GM12801 (cell line): ENCODE results near the gene SAXO1.

Experiments
- TF ChIP-seq, protein P1 (sequence below): IDR thresholded peaks from one replicate; pipeline ENCODE4 v1.5.1; 2011; ENCODE audit warnings: control low read depth; ENCODE audit not compliant: insufficient read length; ENCODE audit errors: extremely low read depth

SAXO1 gene

DNA sequence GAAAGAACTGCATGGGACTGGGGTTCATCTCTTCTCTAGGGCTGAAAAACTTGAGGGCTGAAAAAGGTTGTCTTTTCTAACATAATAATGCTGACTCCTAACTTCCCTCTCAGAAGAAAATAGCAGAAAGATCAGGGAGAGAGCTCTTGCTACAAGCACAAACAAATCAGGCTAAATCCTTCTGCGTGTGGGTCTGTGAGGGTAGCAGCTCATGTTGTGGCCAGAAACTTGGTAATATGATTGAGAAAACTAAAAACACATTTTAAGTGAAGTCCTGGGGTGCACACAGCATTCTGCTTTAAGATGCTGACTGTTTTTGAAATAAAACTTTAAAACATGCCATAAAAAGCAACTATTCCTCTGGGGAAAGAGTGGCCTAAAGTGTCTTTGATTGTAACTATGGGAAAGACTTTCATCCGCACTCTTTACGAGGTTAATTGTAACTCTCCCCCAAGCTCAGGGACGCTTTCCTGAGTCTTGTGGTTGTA is 56.7 kb downstream of the SAXO1 start:
- TF ChIP-seq, protein P1, sequence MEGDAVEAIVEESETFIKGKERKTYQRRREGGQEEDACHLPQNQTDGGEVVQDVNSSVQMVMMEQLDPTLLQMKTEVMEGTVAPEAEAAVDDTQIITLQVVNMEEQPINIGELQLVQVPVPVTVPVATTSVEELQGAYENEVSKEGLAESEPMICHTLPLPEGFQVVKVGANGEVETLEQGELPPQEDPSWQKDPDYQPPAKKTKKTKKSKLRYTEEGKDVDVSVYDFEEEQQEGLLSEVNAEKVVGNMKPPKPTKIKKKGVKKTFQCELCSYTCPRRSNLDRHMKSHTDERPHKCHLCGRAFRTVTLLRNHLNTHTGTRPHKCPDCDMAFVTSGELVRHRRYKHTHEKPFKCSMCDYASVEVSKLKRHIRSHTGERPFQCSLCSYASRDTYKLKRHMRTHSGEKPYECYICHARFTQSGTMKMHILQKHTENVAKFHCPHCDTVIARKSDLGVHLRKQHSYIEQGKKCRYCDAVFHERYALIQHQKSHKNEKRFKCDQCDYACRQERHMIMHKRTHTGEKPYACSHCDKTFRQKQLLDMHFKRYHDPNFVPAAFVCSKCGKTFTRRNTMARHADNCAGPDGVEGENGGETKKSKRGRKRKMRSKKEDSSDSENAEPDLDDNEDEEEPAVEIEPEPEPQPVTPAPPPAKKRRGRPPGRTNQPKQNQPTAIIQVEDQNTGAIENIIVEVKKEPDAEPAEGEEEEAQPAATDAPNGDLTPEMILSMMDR = no peak

DNA sequence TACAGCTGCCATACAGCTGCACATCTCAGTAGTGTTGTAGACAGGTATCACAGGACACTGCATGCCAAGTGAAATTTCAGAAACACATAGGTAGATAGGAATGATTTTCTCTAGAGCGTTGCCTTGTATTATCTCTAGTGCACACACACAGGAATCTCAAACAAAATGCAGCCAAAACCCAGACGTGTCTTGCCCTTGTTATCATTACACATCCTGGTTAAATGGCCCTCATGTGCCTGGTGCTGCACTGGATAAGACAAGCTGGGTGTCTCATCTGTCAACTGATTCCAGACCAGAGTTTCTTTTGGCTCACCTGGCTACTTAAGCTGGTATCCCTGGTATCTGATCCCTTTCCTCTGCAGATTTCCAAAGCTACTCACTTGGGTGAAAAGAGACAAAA is 59.7 kb downstream of the SAXO1 start:
- TF ChIP-seq, protein P1 = no peak

DNA sequence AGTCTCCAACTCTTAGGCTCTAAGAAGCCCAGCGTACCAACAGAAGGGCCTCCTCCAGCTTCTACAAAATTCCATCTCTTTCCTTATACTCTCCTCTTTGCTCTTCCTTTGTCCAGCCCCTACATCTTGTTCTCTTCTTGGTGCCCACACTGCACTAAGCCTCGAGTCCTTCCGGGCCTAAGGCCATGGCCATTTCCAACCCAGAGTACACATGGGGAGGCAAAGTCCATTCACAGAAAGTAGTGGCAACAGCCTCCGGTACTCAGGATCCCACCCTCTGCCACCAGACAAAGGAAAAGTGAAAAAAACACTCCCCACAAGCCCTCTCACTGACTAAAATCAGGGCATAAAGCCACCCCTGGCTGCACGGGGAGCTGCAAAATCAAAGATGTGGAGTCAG is 60.3 kb downstream of the SAXO1 start:
- TF ChIP-seq, protein P1 = no peak

DNA sequence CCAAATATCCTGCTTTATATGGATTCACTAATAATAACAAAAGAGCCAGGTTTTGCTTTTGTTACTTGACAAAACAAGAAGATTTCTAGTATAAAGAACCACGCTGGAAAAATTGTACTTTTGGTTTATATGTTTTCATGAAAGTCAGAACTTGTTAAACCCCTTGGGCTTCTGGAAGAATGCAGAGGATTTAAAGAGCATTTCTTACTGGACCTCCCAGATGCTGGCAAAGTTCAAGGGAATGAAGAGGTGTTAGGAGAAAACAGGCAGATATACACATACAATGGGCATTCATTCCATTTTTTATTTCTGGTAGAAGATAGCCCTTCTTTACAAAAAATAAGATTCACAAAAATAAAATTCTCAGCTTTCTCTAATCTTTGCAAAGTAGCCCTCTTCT is 61.1 kb downstream of the SAXO1 start:
- TF ChIP-seq, protein P1 = no peak

DNA sequence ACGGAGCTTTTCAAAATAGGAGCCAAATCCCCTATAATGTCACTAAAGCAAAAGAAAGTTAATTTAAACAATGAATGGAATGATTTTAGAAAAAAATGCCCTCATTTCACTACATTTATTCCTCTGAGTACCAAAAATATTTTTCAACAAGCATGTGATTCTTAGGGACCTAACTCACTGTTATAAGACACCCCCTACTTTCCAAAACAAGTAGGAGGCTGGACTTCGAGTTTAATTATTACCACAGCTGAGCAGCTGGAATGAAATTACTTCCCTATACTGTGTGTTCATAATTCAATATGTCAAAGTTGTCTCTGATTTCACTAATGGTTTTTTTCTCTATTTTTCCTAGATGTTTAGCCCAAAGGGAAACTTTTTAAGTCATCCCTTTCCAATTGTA is 61.6 kb downstream of the SAXO1 start:
- TF ChIP-seq, protein P1 = no peak

DNA sequence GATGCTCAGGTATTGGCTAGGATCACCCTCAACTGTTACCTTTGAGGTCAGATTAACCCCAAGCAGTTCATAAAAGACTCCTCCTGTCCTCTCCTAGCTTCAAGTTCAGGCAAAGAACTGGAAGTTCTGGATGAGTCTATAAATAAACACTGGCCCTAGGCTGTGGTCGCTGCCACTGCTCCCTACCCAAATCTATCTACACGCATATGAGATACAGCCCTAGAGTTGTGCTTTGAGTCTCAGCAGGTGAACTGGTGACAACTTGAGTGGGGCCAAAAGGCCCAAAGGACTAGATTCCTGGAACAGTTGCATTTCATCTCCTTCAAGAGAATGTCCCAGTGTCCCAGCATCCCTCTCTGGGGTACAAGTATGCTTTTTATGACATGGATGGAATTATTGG is 62.6 kb downstream of the SAXO1 start:
- TF ChIP-seq, protein P1 = no peak

DNA sequence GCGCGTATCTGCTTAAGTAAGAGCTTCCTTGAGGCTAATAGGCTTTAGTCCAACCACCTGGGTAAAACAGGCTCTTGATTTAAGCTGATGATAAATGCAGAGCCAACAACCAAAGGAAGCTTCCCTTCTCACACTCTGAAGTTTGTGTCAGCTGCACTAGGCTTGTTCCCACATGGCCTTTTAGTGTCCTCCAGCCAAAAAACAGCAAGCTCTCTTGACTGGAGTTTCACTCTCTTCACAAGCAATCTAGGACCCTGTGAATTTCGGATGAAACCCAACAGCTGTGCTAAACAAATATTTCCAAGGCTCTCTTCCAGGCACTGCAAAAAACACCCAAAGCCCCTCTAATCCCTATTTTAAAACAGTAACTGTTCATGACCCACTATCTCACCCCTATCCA is 63.9 kb downstream of the SAXO1 start:
- TF ChIP-seq, protein P1 = no peak

DNA sequence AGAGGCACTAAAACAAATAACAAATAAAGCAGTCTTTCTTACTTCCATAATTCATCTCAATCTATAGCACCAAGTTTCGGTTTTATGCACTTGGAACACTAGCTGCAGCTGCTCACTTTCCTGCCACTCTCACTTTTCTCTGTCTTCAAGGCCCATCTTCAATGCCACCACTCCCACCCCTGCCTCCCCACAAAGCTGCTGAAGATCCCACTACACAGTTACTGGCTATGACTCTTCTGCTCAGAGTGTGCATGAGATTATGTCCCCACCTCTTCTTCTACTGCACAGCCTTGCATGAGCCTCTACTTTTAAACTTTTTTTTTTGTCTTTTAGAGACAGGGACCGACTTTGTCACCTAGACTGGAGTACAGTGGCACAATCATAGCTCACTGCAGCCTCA is 77.4 kb downstream of the SAXO1 start:
- TF ChIP-seq, protein P1 = no peak
